PC-3 (cell line): ENCODE data around the gene SLC39A11. TPM values are rescaled to one million over a fixed set of nuclear protein-coding genes. Genes with fewer than 3 reads are reported as not detected.

Source experiments
- ATAC-seq: fragments of 200-7000 bp; cut with Tn5 transposase; 2 replicates; pipeline ENCODE4 v1.9.1; 2020; ENCODE audit warnings: mild to moderate bottlenecking, moderate library complexity
- BruUV-seq: library from RNA; stranded (reverse); fragments of 400-500 nt; replicated peaks from 2 replicates; lab custom pipeline; 2021; lab: Mats Ljungman, UMichigan
- CTCF ChIA-PET: fragments of 300-600 bp; sonication (Branson Sonifier 250); formaldehyde crosslinking; loops from one replicate; lab custom pipeline; 2022; ENCODE audit warnings: antibody characterized with exemption; lab: Charles Lee
- POLR2A ChIA-PET: fragments of 300-600 bp; sonication (Branson Sonifier 250); formaldehyde crosslinking; loops from one replicate; lab custom pipeline; 2022; ENCODE audit warnings: antibody characterized with exemption; ENCODE audit not compliant: unreplicated experiment; lab: Charles Lee
- DNase-seq: peaks from one replicate; pipeline ENCODE4 v3.0.0-alpha.2; 2015
- H2AFZ ChIP-seq: fragments of 300-600 bp; sonication (generic); 2 replicates; pipeline ENCODE4 v1.6.0; 2016; ENCODE audit warnings: antibody characterized with exemption, low read length
- H3F3A ChIP-seq: fragments of 300-600 bp; sonication (generic); one replicate; pipeline ENCODE4 v1.6.0; 2017; ENCODE audit warnings: antibody characterized with exemption, low read length, control low read depth, mild to moderate bottlenecking; ENCODE audit not compliant: unreplicated experiment
- H3K27ac ChIP-seq: fragments of 300-600 bp; sonication (generic); 2 replicates; pipeline ENCODE4 v1.5.1; 2016; ENCODE audit warnings: mild to moderate bottlenecking, low read length
- H3K27me3 ChIP-seq: fragments of 300-600 bp; sonication (generic); 2 replicates; pipeline ENCODE4 v1.6.1; 2016; ENCODE audit warnings: low read length, mixed read lengths
- H3K36me3 ChIP-seq: fragments of 300-600 bp; sonication (generic); 2 replicates; pipeline ENCODE4 v1.6.1; 2016; ENCODE audit warnings: low read depth, mixed run types, low read length, mixed read lengths
- H3K4me1 ChIP-seq: fragments of 300-600 bp; sonication (generic); 2 replicates; pipeline ENCODE4 v1.5.1; 2016; ENCODE audit warnings: low read length; ENCODE audit not compliant: insufficient read depth
- H3K4me2 ChIP-seq: fragments of 300-600 bp; sonication (generic); 2 replicates; pipeline ENCODE4 v1.6.0; 2016; ENCODE audit warnings: low read length
- H3K4me3 ChIP-seq: fragments of 300-600 bp; sonication (generic); 2 replicates; pipeline ENCODE4 v1.5.1; 2016; ENCODE audit warnings: mild to moderate bottlenecking, low read length, mixed read lengths
- H3K79me2 ChIP-seq: fragments of 300-600 bp; sonication (generic); 2 replicates; pipeline ENCODE4 v1.6.1; 2017; ENCODE audit warnings: low read length, mixed read lengths
- H3K9ac ChIP-seq: fragments of 300-600 bp; sonication (generic); 2 replicates; pipeline ENCODE4 v1.6.0; 2016; ENCODE audit warnings: mild to moderate bottlenecking, low read length
- H3K9me2 ChIP-seq: fragments of 300-600 bp; sonication (generic); replicated peaks from 2 replicates; pipeline ENCODE4 v1.6.1; 2016; ENCODE audit warnings: mixed run types, low read length, mixed read lengths
- H3K9me3 ChIP-seq: fragments of 300-600 bp; sonication (generic); 2 replicates; pipeline ENCODE4 v1.6.1; 2016; ENCODE audit warnings: low read length, mixed read lengths
- H4K20me1 ChIP-seq: fragments of 300-600 bp; sonication (generic); 2 replicates; pipeline ENCODE4 v1.6.1; 2016; ENCODE audit warnings: low read length, mixed read lengths
- EZH2 ChIP-seq: fragments of 300-600 bp; sonication (generic); IDR thresholded peaks from one replicate; pipeline ENCODE4 v1.6.1; 2017; ENCODE audit warnings: antibody characterized with exemption, mild to moderate bottlenecking, low read length; ENCODE audit not compliant: unreplicated experiment
- EZH2phosphoT487 ChIP-seq: fragments of 300-600 bp; sonication (generic); IDR thresholded peaks from 2 replicates; pipeline ENCODE4 v1.6.1; 2018; ENCODE audit warnings: mild to moderate bottlenecking, antibody characterized with exemption, low read length, borderline replicate concordance
- intact Hi-C: fragments of 100-400 bp; cut with micrococcal nuclease; formaldehyde crosslinking; loops from 2 replicates; pipeline ENCODE4 v1.9.0; 2023
- total RNA-seq: library from RNA; depleted of rRNA; stranded (reverse); fragments of >200 nt; gene quantifications from 2 replicates; pipeline ENCODE4 v1.2.3, GENCODE V29; 2014
- TF ChIP-seq, protein P1 (sequence below): fragments of 300-600 bp; sonication (generic); conservative IDR thresholded peaks from 2 replicates; pipeline ENCODE4 v1.5.1; 2017; ENCODE audit warnings: antibody characterized with exemption, low read depth, mild to moderate bottlenecking, low read length

SLC39A11 gene
- total RNA-seq, 1 experiment from 2014 or later: 37.7 TPM

DNA sequence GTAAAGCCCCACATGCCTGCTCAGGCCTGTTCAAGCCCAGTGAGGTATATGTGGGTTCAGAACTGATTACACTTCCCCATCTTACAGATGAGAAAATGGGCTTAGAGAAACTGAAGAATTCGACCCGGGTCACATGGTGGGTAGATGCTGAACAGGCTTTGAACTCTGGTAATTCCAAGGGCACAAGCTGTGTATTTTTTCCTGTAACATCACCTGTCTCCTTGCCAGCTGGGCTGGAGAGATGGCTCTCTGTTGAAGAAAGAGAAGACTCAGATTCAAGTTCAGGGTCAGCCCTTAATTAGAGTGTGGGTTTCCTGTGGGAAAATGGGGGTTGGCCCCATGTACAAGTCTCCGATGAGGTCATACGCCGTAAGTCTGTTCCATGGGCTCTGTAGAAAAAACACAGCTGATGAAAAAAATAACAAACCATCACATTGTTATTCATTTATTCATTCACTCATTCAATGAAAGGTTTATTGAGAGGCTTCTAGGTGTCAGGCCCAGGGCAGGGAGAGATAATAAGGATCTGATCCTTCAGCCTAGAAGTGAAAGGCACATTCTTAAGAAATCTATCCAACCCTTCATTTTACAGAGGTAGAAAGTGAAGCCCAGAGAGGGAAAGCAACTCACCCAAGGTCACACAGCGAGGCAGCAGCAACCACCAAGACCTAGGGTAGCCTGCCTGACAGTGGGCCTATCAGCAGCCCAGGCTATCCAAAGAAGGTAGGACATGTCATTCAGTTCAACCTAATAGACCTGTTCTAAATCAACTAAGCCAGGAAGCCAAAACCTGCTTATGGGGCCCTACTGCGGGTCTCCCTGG is 488.9 kb downstream of the SLC39A11 start:
- ATAC-seq (no peak), DNase-seq (no peak)
- Histone ChIP-seq H3K9ac (peak overlapping the region; percentile 15; the same call in 1 of the 2 replicates), H3K9me2 (no peaks in the 10 kb centered on the region), H2AFZ (no peak overlapping the region), H3K79me2 (no peaks in the 10 kb centered on the region), H3F3A (no peaks in the 10 kb centered on the region), H3K4me3 (no peak overlapping the region), H3K4me1 (peaks cover 33% of the 10 kb centered on the region), H3K36me3 (0 out of 2 replicates have a peak, but pooled peaks cover 6% of the 10 kb centered on the region), H4K20me1 (no peaks in the 10 kb centered on the region), H3K27me3 (no peaks in the 10 kb centered on the region), H3K9me3 (peaks cover 11% of the 10 kb centered on the region), H3K4me2 (peak overlapping the region; percentile 35; the same call in 1 of the 2 replicates), H3K27ac (peak overlapping the region; percentile 65)
- TF ChIP-seq, protein P1, sequence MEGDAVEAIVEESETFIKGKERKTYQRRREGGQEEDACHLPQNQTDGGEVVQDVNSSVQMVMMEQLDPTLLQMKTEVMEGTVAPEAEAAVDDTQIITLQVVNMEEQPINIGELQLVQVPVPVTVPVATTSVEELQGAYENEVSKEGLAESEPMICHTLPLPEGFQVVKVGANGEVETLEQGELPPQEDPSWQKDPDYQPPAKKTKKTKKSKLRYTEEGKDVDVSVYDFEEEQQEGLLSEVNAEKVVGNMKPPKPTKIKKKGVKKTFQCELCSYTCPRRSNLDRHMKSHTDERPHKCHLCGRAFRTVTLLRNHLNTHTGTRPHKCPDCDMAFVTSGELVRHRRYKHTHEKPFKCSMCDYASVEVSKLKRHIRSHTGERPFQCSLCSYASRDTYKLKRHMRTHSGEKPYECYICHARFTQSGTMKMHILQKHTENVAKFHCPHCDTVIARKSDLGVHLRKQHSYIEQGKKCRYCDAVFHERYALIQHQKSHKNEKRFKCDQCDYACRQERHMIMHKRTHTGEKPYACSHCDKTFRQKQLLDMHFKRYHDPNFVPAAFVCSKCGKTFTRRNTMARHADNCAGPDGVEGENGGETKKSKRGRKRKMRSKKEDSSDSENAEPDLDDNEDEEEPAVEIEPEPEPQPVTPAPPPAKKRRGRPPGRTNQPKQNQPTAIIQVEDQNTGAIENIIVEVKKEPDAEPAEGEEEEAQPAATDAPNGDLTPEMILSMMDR: no peak
- TF ChIP-seq EZH2: no peak
- no peak for TF ChIP-seq EZH2phosphoT487
- POLR2A ChIA-PET: no interaction called here
- no TSS peak for BruUV-seq
- CTCF ChIA-PET: no interaction called here
- intact Hi-C loops: no loop called here

DNA sequence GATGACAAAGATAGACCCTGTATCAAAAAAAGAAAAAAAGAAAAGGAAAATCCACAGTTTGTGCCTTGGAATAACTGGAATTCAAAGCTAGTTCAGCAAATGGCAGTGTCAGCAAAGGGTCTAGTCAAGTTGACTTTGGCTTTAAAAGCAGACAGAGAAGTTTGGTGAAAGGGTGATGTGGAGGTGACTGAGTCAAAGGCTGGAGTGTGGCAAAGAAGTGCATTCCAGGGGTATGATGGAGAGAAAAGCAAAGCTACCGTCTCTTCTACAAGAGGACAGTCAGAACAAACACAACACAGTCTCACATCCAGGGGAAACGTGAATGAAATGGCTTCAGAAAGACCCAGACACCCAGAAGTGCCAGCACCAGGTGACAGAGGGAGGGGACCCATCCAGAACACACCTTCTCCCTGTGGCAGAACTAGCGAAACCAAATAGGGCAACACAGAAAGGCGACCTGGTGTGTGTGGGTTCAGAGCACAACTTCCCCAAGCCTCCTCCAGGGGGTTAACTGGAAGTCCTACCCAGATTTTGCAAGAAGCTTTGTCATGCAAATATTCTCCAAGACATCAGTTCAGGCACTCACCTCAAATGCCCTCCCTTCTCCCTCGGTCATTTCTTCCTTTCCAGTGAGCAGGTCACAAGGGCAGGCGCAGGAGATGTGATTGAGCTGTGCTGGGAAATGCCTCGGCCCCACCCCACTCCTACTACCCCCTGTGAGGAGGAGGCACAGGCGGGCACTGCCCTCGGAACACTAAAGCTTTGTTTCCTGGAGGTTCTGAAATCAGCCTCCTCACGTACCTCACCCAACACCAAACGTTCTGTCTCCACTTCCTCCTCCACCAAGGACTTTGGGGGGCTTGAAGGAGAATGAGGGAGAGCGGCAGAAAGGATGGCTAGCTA is 489.7 kb downstream of the SLC39A11 start:
- ATAC-seq (peak; percentile 47), DNase-seq (peak; percentile 83)
- peak overlapping the region; percentile 35 for H3K4me2 ChIP-seq
- peaks cover 31% of the 10 kb centered on the region for H3K4me1 ChIP-seq
- POLR2A ChIA-PET: no interaction called here
- TF ChIP-seq EZH2: no peak
- TF ChIP-seq, protein P1: peak; percentile 31; the same call in 1 of the 2 replicates
- no peaks in the 10 kb centered on the region for H3K27me3 ChIP-seq
- 0 out of 2 replicates have a peak, but pooled peaks cover 6% of the 10 kb centered on the region for H3K36me3 ChIP-seq
- peaks cover 8% of the 10 kb centered on the region for H3K9me3 ChIP-seq
- H3K9ac ChIP-seq: peak overlapping the region; percentile 15; the same call in 1 of the 2 replicates
- no peaks in the 10 kb centered on the region for H4K20me1 ChIP-seq
- peak overlapping the region; percentile 32 for H2AFZ ChIP-seq
- peak overlapping the region; percentile 12; the same call in 1 of the 2 replicates for H3K4me3 ChIP-seq
- H3K27ac ChIP-seq: peak overlapping the region; percentile 65
- no peaks in the 10 kb centered on the region for H3F3A ChIP-seq
- CTCF ChIA-PET: no interaction called here
- H3K79me2 ChIP-seq: no peaks in the 10 kb centered on the region
- no peaks in the 10 kb centered on the region for H3K9me2 ChIP-seq
- no TSS peak for BruUV-seq
- intact Hi-C loops: no loop called here
